G401 (cell line): Measurements from ENCODE around the gene SNTA1. TPM values are rescaled to one million over a fixed set of nuclear protein-coding genes. Genes with fewer than 3 reads are reported as not detected.
"Not testable (repeated sequence)": the region's sequence is repeated elsewhere in the genome, so short reads cannot be mapped to it uniquely, and the experiment has no call there.

Source experiments
- DNase-seq: peaks from one replicate; pipeline ENCODE4 v3.0.0-alpha.2; 2015; ENCODE audit warnings: low spot score
- in situ Hi-C: cut with HindIII; loops from 2 replicates; pipeline ENCODE4 v1.10.0; 2016; ENCODE audit warnings: low sequenced_read_pairs, mixed read lengths
- total RNA-seq: library from RNA; depleted of rRNA; stranded (reverse); fragments of >200 nt; shearing (Covaris generic); gene quantifications from 2 replicates; pipeline ENCODE4 v1.2.3, GENCODE V29; 2014

Gene SNTA1
- total RNA-seq, 1 experiment from 2014 or later: 42.6 TPM

DNA sequence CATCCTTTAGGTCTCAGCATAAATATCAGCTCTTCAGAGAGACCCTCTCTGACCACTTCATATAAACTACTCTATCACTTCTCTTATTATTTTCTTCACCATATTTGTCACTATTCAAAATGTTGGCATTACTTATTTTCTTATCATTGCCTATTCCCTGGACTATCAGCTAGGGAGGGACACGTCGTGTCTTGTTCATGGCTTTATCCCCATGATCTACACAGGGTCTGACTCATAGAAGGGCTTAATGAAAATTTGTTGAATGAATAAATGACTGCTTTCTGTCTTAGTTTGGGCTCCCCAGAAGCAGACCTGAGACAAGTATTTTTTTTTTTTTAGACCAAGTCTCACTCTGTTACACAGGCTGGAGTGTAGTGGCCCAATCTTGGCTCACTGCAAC is 39.3 kb downstream of the SNTA1 start:
- DNase-seq: no peak
- in situ Hi-C loops: no loop called here

DNA sequence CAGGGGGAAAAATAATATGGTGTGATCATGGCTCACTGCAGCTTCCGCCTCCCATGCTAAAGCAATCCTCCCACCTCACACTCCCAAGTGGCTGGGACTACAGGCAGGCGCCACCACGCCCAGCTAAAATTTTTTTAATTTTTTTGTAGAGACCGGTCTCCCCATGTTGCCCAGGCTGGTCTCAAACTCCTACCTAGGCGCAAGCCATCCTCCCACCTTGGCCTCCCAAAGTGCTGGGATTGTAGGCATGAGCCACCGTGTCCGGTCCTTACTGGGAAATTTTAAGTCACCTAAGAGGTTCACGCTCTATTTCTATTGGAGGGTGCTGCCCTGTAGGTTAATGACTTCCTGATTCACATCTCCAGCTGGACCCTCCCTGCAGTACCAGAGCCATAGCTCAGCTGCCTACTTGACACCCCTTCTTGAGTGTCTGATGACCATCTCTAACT is 41.6 kb downstream of the SNTA1 start:
- DNase-seq: peak; percentile 24
- in situ Hi-C loops: no loop called here

- peak; percentile 90 for DNase-seq
- in situ Hi-C loops: no loop called here
Measured at GRCh38 chr20:33401184-33401920, 42.2 kb downstream of the SNTA1 start, which contains the start of gene CDK5RAP1. Gene CDK5RAP1 (minus strand): TSS chr20:33401519. CDS start chr20:33397064, 4,455 bp downstream.

GRCh38 chr20:33400812-33401183 is 42.8 kb downstream of the SNTA1 start:
- DNase-seq: peak; percentile 44
- in situ Hi-C loops: no loop called here

GRCh38 chr20:33399924-33400323 is 43.6 kb downstream of the SNTA1 start:
- in situ Hi-C loops: no loop called here
- DNase-seq: no peak

- no peak for DNase-seq
- in situ Hi-C loops: no loop called here
Measured at GRCh38 chr20:33394718-33395117, 48.8 kb downstream of the SNTA1 start.

GRCh38 chr20:33393609-33394008 is 50.0 kb downstream of the SNTA1 start:
- no peak for DNase-seq
- in situ Hi-C loops: no loop called here

GRCh38 chr20:33391722-33392415 is 51.7 kb downstream of the SNTA1 start:
- in situ Hi-C loops: no loop called here
- peak; percentile 38 for DNase-seq

DNA sequence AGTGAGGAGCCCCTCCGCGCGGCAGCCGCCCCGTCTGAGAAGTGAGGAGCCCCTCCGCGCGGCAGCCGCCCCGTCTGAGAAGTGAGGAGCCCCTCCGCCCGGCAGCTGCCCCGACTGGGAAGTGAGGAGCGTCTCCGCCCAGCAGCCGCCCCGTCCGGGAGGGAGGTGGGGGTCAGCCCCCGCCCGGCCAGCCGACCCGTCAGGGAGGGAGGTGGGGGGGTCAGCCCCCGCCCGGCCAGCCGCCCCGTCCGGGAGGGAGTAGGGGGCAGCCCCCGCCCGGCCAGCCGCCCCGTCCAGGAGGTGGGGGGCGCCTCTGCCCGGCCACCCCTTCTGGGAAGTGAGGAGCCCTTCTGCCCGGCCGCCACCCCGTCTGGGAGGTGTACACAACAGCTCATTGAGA is 54.2 kb downstream of the SNTA1 start:
- in situ Hi-C loops, DNase-seq: not testable (repeated sequence)

GRCh38 chr20:33388268-33388667 is 55.3 kb downstream of the SNTA1 start:
- in situ Hi-C loops: no loop called here
- no peak for DNase-seq

DNA sequence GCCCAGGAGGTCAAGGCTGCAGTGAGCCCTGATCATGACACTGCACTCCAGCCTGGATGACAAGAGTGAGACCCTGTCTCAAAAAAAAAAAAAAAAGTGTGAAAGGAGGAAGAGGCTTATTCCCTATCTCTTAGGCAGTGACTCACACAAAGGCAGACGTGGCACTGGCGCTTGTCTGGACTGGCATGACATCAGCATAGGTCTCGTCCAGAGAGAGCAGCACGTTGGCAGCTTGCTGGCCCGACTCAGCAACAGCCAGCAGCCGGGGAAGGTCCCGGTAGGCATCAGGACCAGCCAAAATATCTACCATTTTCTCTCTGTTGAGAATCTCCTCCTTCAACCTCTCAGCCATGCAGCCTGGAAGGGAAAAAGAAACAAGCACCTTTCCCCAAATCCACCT is 56.4 kb downstream of the SNTA1 start:
- in situ Hi-C loops: no loop called here
- no peak for DNase-seq

DNA sequence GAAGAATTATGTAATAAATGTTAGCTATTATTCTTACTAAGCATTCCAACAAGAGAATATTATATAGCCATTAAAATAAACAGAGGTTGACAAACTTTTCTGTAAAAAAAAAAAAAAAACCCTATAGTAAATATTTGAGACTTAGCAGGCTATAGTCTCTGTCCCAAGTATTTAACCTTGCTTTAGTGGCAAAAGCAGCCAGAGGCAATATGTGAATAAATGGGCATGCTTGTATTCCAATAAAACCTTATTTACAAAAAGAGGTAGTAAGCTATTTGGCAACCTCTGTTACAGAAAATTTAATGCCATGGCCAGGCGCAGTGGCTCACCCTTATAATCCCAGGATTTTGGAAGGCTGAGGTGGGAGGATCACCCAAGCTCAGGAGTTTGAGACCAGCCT is 56.9 kb downstream of the SNTA1 start:
- no peak for DNase-seq
- in situ Hi-C loops: no loop called here

- in situ Hi-C loops: no loop called here
- no peak for DNase-seq
Measured at GRCh38 chr20:33377366-33377765, 66.2 kb downstream of the SNTA1 start.

DNA sequence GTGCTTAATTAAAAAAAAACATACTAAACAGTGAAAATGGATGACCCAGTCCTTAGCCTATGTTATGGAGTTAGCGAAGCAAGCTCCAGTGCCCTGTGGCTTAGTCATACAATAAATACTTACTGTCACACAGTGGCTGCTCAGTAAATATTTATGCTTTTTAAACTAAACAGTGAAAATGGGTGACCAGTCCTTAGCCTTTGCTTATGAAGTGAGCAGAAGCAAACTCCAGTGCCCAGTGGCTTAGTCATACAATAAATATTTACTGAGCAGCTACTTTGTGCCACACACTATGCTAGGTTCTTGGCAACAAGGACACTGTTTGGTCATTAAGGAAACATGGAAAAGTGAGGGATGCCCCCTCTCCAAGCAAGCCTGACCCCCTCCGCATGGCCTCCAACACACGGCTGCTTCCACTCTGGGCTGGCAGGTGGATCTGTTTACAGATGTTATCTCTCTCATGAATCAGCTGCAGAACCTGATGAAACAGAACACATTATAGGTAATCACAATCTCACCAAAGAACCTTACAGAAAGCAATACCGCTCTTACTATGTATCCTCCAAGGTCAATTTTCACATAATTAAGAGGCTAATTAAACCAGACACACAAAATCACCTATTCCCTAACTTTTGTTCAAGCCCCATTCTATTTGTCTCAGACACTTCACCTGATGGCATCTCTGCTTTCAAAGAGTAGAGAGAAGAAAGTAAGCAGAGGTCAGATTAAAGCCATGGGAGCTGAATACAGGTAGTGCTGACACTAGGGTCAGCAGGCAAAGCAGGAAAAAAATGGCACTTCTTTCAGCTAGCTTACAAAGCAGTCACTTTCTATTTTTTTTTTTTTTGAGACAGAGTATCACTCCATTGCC is 69.6 kb downstream of the SNTA1 start:
- DNase-seq: no peak
- in situ Hi-C loops: no loop called here

DNA sequence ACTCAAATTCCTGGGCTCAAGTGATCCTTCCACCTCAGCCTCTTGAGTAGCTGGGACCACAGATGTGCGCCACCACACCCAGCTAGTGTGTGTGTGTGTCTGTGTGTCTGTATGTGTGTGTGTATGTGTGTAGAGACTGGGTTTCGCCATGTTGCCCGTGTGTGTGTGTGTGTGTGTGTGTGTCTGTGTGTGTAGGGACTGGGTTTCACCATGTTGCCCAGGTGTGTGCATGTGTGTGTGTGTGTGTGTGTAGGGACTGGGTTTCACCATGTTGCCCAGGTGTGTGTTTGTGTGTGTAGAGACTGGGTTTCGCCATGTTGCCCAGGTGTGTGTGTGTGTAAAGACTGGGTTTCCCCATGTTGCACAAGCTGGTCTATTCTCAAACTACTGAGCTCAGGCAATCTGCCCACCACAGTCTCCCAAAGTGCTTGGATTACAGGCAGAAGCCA is 70.5 kb downstream of the SNTA1 start:
- DNase-seq: no peak
- in situ Hi-C loops: no loop called here

DNA sequence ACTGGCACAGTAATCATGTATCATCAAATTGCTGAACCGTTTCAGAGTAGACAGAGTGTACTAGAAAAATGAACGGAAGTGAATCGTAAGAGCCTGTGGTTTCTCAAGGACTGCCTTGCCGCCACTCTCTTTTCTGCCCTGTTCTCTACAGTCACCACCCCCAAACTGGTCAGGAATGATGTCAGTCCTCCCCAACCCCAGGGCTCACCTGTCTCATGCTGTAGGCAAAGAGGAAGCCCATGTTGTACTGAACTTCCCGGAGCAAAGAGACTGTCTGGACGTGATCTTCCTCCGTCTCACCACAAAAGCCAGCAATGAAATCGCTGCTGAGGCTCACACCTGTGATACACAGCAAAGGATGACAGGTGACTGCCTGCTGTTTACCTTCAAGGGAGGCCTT is 73.3 kb downstream of the SNTA1 start:
- in situ Hi-C loops: no loop called here
- no peak for DNase-seq

GRCh38 chr20:33362898-33363297 is 80.7 kb downstream of the SNTA1 start:
- no peak for DNase-seq
- in situ Hi-C loops: no loop called here

DNA sequence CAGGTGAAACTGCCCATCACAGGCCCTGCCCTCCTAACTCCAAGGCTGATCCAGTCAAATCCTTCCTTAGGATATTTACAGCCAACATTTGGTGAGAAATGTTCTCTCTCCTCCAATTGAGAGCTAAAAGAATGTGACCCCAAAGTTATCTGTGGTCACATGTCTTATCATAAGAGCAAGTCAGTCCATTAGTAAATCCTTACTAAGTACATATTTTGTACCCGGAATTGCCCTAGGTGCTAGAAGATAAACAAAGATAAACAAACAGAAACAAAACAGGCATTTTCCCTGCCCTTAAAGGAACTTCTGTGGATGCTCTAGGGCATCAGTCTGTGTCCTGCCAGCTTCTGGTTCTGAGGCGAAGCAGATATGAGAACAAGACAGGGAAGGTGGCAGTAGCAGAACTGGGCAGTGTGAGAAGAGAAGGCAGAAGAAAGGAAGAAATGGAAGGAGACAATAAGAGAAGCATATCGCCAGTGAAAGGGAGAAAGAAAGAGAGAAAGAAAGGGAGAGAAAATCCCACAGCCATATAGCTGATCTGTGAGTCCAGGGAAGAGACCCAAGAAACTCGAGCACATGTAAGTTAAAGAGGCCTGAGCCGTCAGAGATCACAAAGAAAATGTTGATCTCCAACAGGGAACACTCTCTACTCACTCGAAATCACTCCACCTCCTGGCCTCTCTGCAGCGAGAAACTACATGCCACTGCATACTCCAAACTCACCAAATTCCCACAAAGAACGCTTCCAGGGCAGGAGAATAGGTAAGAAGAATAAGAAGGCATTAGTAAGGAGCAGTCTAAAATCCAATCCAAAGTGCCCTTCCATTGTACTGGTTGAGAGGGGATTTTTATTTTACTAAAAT is 83.9 kb downstream of the SNTA1 start:
- DNase-seq: no peak
- in situ Hi-C loops: no loop called here
